ENCODE measurements around the gene KCNRG. TPM values are rescaled to one million over a fixed set of nuclear protein-coding genes. Genes with fewer than 3 reads are reported as not detected.

The KCNRG gene
- total RNA-seq, 1 experiment from 2014 or later, result 1.1 TPM

DNA sequence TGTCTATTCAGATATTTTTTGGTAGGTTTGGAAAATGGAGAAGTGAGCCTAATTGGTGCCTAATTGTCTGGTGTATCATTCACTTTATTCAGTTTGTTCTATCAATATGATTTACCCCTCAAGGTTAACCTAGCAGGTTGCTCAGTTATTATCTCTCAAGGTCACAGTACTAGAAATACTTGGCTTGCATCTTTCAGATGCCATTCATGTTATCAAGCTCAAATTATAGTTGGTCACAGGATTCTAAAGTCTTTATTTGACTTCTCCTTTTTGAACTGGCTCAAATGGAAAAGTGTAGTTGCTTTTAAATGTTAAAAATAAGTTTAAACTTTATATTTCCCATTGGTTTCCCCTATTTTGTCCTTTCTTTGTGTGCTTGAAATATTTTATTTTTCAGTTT lies 2.6 kb downstream of the KCNRG start:
- Mint-ChIP-seq H3K4me3 (no peak overlapping the region), H3K27me3 (ENCODE audit: low read depth) (no peaks in the 10 kb centered on the region), H3K27ac (no peak overlapping the region), H3K9me3 (peaks cover 6% of the 10 kb centered on the region; the same call in 1 of the 2 replicates), H3K4me1 (peaks cover 39% of the 10 kb centered on the region), H3K36me3 (peaks cover 20% of the 10 kb centered on the region)
- ATAC-seq, result no peak
- DNase-seq (ENCODE audit: low spot score), result no peak
- TF ChIP-seq SMAD3 (CRISPR knock-in tag; IDR thresholded peaks at IDR 0.05; ENCODE audit: borderline replicate concordance) (no peak), RORB (CRISPR knock-in tag; IDR thresholded peaks at IDR 0.05) (no peak), ESRRA (CRISPR knock-in tag; IDR thresholded peaks at IDR 0.05; ENCODE audit: borderline replicate concordance) (no peak), ZNF425 (CRISPR knock-in tag; conservative IDR thresholded peaks at IDR 0.05) (no peak), ZNF396 (CRISPR knock-in tag; IDR thresholded peaks at IDR 0.05; ENCODE audit: borderline replicate concordance) (no peak), GRHL2 (CRISPR knock-in tag; IDR thresholded peaks at IDR 0.05; ENCODE audit: insufficient replicate concordance, severe bottlenecking) (no peak), ZNF121 (CRISPR knock-in tag; IDR thresholded peaks at IDR 0.05) (no peak), ZBTB21 (CRISPR knock-in tag; IDR thresholded peaks at IDR 0.05; ENCODE audit: borderline replicate concordance) (no peak), ZNF219 (CRISPR knock-in tag; IDR thresholded peaks at IDR 0.05; ENCODE audit: borderline replicate concordance) (no peak), ZNF263 (CRISPR knock-in tag; IDR thresholded peaks at IDR 0.05; ENCODE audit: low read depth) (no peak), TEAD4 (CRISPR knock-in tag; IDR thresholded peaks at IDR 0.05) (no peak), ZNF416 (CRISPR knock-in tag; IDR thresholded peaks at IDR 0.05) (no peak)
- TF ChIP-seq, protein P1, sequence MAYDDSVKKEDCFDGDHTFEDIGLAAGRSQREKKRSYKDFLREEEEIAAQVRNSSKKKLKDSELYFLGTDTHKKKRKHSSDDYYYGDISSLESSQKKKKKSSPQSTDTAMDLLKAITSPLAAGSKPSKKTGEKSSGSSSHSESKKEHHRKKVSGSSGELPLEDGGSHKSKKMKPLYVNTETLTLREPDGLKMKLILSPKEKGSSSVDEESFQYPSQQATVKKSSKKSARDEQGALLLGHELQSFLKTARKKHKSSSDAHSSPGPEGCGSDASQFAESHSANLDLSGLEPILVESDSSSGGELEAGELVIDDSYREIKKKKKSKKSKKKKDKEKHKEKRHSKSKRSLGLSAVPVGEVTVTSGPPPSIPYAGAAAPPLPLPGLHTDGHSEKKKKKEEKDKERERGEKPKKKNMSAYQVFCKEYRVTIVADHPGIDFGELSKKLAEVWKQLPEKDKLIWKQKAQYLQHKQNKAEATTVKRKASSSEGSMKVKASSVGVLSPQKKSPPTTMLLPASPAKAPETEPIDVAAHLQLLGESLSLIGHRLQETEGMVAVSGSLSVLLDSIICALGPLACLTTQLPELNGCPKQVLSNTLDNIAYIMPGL (CRISPR knock-in tag; IDR thresholded peaks at IDR 0.05), result no peak
- POLR2A ChIA-PET, result no interaction called here
- CTCF ChIA-PET, result interaction anchor here (1.6 kb wide), 1 partner anchor 16 kb away, joined by 3 read pairs; no protein-coding TSS in a partner anchor

- H3K27me3 Mint-ChIP-seq (ENCODE audit: low read depth), result no peaks in the 10 kb centered on the region
- ATAC-seq (no peak), DNase-seq (ENCODE audit: low spot score) (no peak)
- no peaks in the 10 kb centered on the region for H3K36me3 Mint-ChIP-seq
- no peak overlapping the region for H3K4me3 Mint-ChIP-seq
- ChIA-PET CTCF (no interaction called here), POLR2A (no interaction called here)
- no peaks in the 10 kb centered on the region for H3K4me1 Mint-ChIP-seq
- H3K27ac Mint-ChIP-seq, result no peak overlapping the region
- H3K9me3 Mint-ChIP-seq, result no peaks in the 10 kb centered on the region
- TF ChIP-seq SMAD3 (CRISPR knock-in tag; IDR thresholded peaks at IDR 0.05; ENCODE audit: borderline replicate concordance) (no peak), ZNF423 (CRISPR knock-in tag; IDR thresholded peaks at IDR 0.05) (no peak), FOXP4 (CRISPR knock-in tag; IDR thresholded peaks at IDR 0.05) (no peak), USF2 (CRISPR knock-in tag; IDR thresholded peaks at IDR 0.05) (no peak), NR1H2 (CRISPR knock-in tag; IDR thresholded peaks at IDR 0.05) (no peak), ZMAT4 (CRISPR knock-in tag; IDR thresholded peaks at IDR 0.05) (no peak), RORB (CRISPR knock-in tag; IDR thresholded peaks at IDR 0.05) (no peak), ATF2 (CRISPR knock-in tag; IDR thresholded peaks at IDR 0.05; ENCODE audit: borderline replicate concordance, low read depth) (no peak), CBFB (CRISPR knock-in tag; IDR thresholded peaks at IDR 0.05; ENCODE audit: low read depth) (no peak), JUN (CRISPR knock-in tag; IDR thresholded peaks at IDR 0.05) (no peak), ATF6 (CRISPR knock-in tag; IDR thresholded peaks at IDR 0.05) (no peak), ZNF416 (CRISPR knock-in tag; IDR thresholded peaks at IDR 0.05) (no peak), NFYB (CRISPR knock-in tag; conservative IDR thresholded peaks at IDR 0.05; ENCODE audit: low read depth) (no peak)
- TF ChIP-seq, protein P2, sequence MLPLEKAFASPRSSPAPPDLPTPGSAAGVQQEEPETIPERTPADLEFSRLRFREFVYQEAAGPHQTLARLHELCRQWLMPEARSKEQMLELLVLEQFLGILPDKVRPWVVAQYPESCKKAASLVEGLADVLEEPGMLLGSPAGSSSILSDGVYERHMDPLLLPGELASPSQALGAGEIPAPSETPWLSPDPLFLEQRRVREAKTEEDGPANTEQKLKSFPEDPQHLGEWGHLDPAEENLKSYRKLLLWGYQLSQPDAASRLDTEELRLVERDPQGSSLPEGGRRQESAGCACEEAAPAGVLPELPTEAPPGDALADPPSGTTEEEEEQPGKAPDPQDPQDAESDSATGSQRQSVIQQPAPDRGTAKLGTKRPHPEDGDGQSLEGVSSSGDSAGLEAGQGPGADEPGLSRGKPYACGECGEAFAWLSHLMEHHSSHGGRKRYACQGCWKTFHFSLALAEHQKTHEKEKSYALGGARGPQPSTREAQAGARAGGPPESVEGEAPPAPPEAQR (CRISPR knock-in tag; IDR thresholded peaks at IDR 0.05), result no peak
Measured at GRCh38 chr13:50025436-50025835, 10.2 kb downstream of the KCNRG start.

Measured in WTC11 (cell line).